K562 (cell line): ENCODE measurements around the gene C2. TPM values are rescaled to one million over a fixed set of nuclear protein-coding genes. Genes with fewer than 3 reads are reported as not detected.
A peak's percentile ranks its signal among the peaks of the same experiment; 100 is the strongest.

Source experiments
- ARID1B ChIP-seq: fragments of 450-650 bp; IDR thresholded peaks from 2 replicates; pipeline ENCODE4 v1.6.1; 2016; ENCODE audit warnings: antibody characterized with exemption, mild to moderate bottlenecking, inconsistent platforms
- CLOCK ChIP-seq: fragments of 250-450 bp; sonication (Bioruptor Pico); IDR thresholded peaks from 2 replicates; pipeline ENCODE4 v1.4.0; 2020; ENCODE audit warnings: mild to moderate bottlenecking, moderate library complexity, borderline replicate concordance
- GABPB1 ChIP-seq: sonication (generic); formaldehyde crosslinking; IDR thresholded peaks from 2 replicates; pipeline ENCODE4 v1.8.0; 2022; ENCODE audit warnings: mild to moderate bottlenecking, missing genetic modification reagents
- HEY1 ChIP-seq: fragments of 250-450 bp; sonication (Bioruptor Pico); IDR thresholded peaks from 2 replicates; pipeline ENCODE4 v1.5.0; 2020; ENCODE audit warnings: mild to moderate bottlenecking, moderate library complexity, borderline replicate concordance
- HINFP ChIP-seq: fragments of 450-650 bp; conservative IDR thresholded peaks from 2 replicates; pipeline ENCODE4 v1.6.1; 2016; ENCODE audit warnings: missing genetic modification characterization, low read depth, mild to moderate bottlenecking, control low read depth, missing compliant biosample characterization
- MYNN ChIP-seq, 2 experiments: sonication (generic); formaldehyde crosslinking in 1 of 2; IDR thresholded peaks; 2 replicates each; pipeline versions ENCODE4 v1.5.0 to v1.6.1; 2016 to 2020; ENCODE audit warnings: antibody characterized with exemption in 1 of 2, missing genetic modification reagents in 1 of 2
- PHTF2 ChIP-seq: fragments of 250-450 bp; sonication (Bioruptor Pico); IDR thresholded peaks from 2 replicates; pipeline ENCODE4 v1.5.0; 2021; ENCODE audit warnings: mild to moderate bottlenecking
- POLR2AphosphoS5 ChIP-seq: IDR thresholded peaks from 2 replicates; pipeline ENCODE4 v1.6.1; 2011; ENCODE audit warnings: mild to moderate bottlenecking, low read depth, low read length, moderate library complexity; ENCODE audit not compliant: control insufficient read depth, insufficient read depth
- RBM22 ChIP-seq: fragments of 200-400 bp; formaldehyde crosslinking; IDR thresholded peaks from 2 replicates; pipeline ENCODE4 v1.6.1; 2018; ENCODE audit warnings: low read length, low read depth; ENCODE audit not compliant: poor library complexity, severe bottlenecking
- SAFB ChIP-seq: fragments of 200-400 bp; formaldehyde crosslinking; IDR thresholded peaks from 2 replicates; pipeline ENCODE4 v1.6.1; 2017; ENCODE audit warnings: low read depth, low read length, borderline replicate concordance
- XRCC5 ChIP-seq: fragments of 200-400 bp; formaldehyde crosslinking; IDR thresholded peaks from 2 replicates; pipeline ENCODE4 v1.6.1; 2017; ENCODE audit warnings: low read depth, mild to moderate bottlenecking, low read length
- ZBTB26 ChIP-seq: fragments of 450-650 bp; formaldehyde crosslinking; IDR thresholded peaks from 2 replicates; pipeline ENCODE4 v1.4.0; 2022; ENCODE audit warnings: missing genetic modification characterization
- ZBTB34 ChIP-seq: fragments of 250-450 bp; sonication (Bioruptor Pico); IDR thresholded peaks from 2 replicates; pipeline ENCODE4 v1.8.0; 2021; ENCODE audit warnings: mild to moderate bottlenecking, moderate library complexity
- ZBTB7A ChIP-seq: IDR thresholded peaks from 2 replicates; pipeline ENCODE4 v1.6.1; 2011; ENCODE audit warnings: low read depth, mild to moderate bottlenecking, low read length, moderate library complexity, borderline replicate concordance; ENCODE audit not compliant: control insufficient read depth
- ZNF551 ChIP-seq: fragments of 250-450 bp; sonication (Bioruptor Pico); IDR thresholded peaks from 2 replicates; pipeline ENCODE4 v1.5.0; 2021; ENCODE audit warnings: mild to moderate bottlenecking, moderate library complexity
- ZNF57 ChIP-seq: fragments of 450-650 bp; formaldehyde crosslinking; IDR thresholded peaks from 2 replicates; pipeline ENCODE4 v1.4.0; 2020; ENCODE audit warnings: mild to moderate bottlenecking, moderate library complexity
- ZNF583 ChIP-seq: fragments of 250-450 bp; sonication (Bioruptor Pico); IDR thresholded peaks from 2 replicates; pipeline ENCODE4 v1.4.0; 2020
- ZNF695 ChIP-seq: fragments of 450-650 bp; formaldehyde crosslinking; IDR thresholded peaks from 2 replicates; pipeline ENCODE4 v1.4.0; 2020; ENCODE audit warnings: mild to moderate bottlenecking, moderate library complexity
- polyA plus RNA-seq, 8 experiments: library from polyadenylated mRNA; depleted of rRNA in 4 of 8; stranded (reverse) in 5 of 8; unstranded in 3 of 8; fragments of >200 nt; fragmentation: Nextera tagmentation in 2 of 8; fragmentation: Illumina TruSeq in 1 of 8; extraction: Ambion mirVana in 2 of 8; extraction: Trizol in 1 of 8; gene quantifications; 2 replicates each; pipeline versions ENCODE4 v1.2.1 to v1.2.3, GENCODE V29; 2011 to 2014; ENCODE audit warnings: inconsistent platforms in 1 of 8, missing spikeins in 1 of 8
- total RNA-seq, 7 experiments: library from RNA; depleted of rRNA in 6 of 7; stranded (reverse); fragments of >200 nt in 6 of 7; fragmentation: Illumina TruSeq in 2 of 7; extraction: Trizol in 2 of 7; gene quantifications; 2 replicates each; pipeline versions ENCODE4 v1.2.1 to v1.2.3, GENCODE V29; 2011 to 2021; ENCODE audit warnings: low replicate concordance in 1 of 7

C2 gene
- total and polyA plus RNA-seq, 9 of the 15 experiments (the other 6 are each of a cell fraction or from before 2014, with no cell fraction given): 0.05 to 1.1 (median 0.39) TPM; not detected in 1

DNA sequence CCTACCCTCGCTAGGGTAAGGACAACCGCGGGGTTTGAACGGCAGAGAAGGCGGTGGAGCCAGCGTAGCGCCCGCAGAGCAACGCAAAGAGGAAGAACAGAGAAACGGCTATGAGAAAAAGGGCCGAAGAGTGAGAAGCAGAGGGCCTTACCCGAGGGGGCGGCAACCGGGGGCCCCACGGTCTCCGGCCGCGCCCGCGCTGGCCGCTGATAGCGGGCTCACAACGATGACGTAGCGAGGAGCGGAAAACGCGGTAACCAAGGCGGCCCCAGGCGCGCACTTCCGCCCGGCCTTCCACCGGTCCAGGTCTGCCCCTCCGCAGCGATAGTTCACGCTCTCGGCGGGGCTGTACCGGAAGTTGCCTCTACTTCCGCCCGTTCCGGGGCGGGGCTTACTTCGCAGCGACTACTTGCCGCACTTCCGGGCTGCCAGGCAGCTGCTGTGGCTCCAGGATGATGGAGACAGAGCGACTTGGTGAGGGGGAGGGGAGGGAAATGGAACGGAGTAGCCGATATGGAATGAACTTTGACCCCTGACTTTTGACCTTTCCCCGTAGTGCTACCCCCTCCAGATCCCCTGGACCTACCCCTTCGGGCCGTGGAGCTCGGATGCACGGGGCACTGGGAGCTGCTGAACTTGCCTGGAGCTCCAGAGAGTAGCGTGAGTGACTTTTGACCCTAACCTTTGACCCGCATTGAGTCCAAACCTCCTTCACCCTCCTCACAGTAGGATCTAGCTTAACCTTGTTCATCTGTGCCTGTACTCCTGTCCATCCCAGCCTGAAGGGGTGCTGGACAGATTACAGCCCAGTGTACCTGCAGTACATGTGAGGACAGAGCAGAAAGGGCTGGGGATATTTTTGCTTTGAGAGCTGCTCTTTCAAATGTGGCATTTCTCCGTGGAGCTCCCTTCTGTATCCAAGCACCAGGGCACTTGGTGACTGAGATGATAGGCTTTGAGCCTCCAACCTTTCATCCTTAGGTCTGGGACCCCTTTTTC is 31.5 kb downstream of the C2 start, which contains the start of the genes NELFE and SKIC2 (continued):
- no peak for TF ChIP-seq SAFB
- TF ChIP-seq RBM22: peak; percentile 37
- TF ChIP-seq ZNF551: no peak
- peak; percentile 63 for TF ChIP-seq ARID1B
- peak; percentile 92 for TF ChIP-seq ZBTB26
- peak; percentile 60; the same call in 1 of the 2 replicates for TF ChIP-seq XRCC5
- peak; percentile 78; the same call in 1 of the 2 replicates for TF ChIP-seq ZNF57 (CRISPR knock-in tag)
- peak; percentile 67; the same call in 1 of the 2 replicates for TF ChIP-seq ZBTB34 (CRISPR knock-in tag)
- no peak; the same call in 1 of the 2 replicates for TF ChIP-seq MYNN (IDR thresholded peaks at IDR 0.05)
- no peak for TF ChIP-seq MYNN (CRISPR knock-in tag; IDR thresholded peaks at IDR 0.05)
- TF ChIP-seq ZBTB7A: peak; percentile 1
- TF ChIP-seq HEY1 (CRISPR knock-in tag): no peak
- TF ChIP-seq ZNF583 (CRISPR knock-in tag): peak; percentile 94
- no peak for TF ChIP-seq CLOCK (CRISPR knock-in tag)
- TF ChIP-seq HINFP: peak; percentile 75; the same call in 1 of the 2 replicates
- TF ChIP-seq ZNF695 (CRISPR knock-in tag): peak; percentile 75; the same call in 1 of the 2 replicates
- peak; percentile 99 for TF ChIP-seq GABPB1 (CRISPR knock-in tag)
- TF ChIP-seq PHTF2 (CRISPR knock-in tag): 0 out of 2 replicates have a peak, but pooled peaks have one; percentile 49
- TF ChIP-seq POLR2AphosphoS5: peak; percentile 53; the same call in 1 of the 2 replicates
